Transverse colon (tissue), 4 donors: ENCODE measurements around the gene DMRT2. TPM values are rescaled to one million over a fixed set of nuclear protein-coding genes. Genes with fewer than 3 reads are reported as not detected.

Experiments used
- DNase-seq: peaks from one replicate; pipeline ENCODE4 v3.0.0-alpha.2; 2019
- H3K27ac ChIP-seq, 4 donors: fragments of 200-600 bp; sonication (generic); 2 replicates each; pipeline ENCODE4 v1.5.1; 2016 to 2018; ENCODE audit warnings: inconsistent platforms in 4 of 4
- H3K27me3 ChIP-seq: fragments of 200-600 bp; sonication (generic); 2 replicates; pipeline ENCODE4 v1.5.1; 2017; ENCODE audit warnings: inconsistent platforms
- H3K36me3 ChIP-seq, 4 donors: fragments of 200-600 bp; sonication (generic); 2 replicates each; pipeline ENCODE4 v1.5.1; 2017 to 2019; ENCODE audit warnings: inconsistent platforms in 4 of 4
- H3K4me1 ChIP-seq, 4 donors: fragments of 200-600 bp; sonication (generic); 2 replicates each; pipeline ENCODE4 v1.5.1; 2017 to 2020; ENCODE audit warnings: inconsistent platforms in 4 of 4
- H3K4me3 ChIP-seq, 4 donors: fragments of 200-600 bp; sonication (generic); 1 replicate in 1 of 4; 2 replicates in 3 of 4; pipeline versions ENCODE4 v1.5.1 to v1.6.1; 2017 to 2019; ENCODE audit warnings: inconsistent platforms in 4 of 4
- H3K9me3 ChIP-seq, 2 donors: fragments of 200-600 bp; sonication (generic); 2 replicates each; pipeline ENCODE4 v1.5.1; 2017 to 2019; ENCODE audit warnings: inconsistent platforms in 2 of 2
- CTCF ChIP-seq, 5 experiments: fragments of 200-600 bp in 3 of 5; fragments of 450-650 bp in 2 of 5; sonication (generic) in 3 of 5; IDR thresholded peaks; 1 replicate in 2 of 5; 2 replicates in 3 of 5; pipeline ENCODE4 v1.5.1; 2016 to 2017; ENCODE audit warnings: antibody characterized with exemption in 5 of 5, inconsistent platforms in 3 of 5, mild to moderate bottlenecking in 2 of 5, moderate library complexity in 1 of 5
- EP300 ChIP-seq: sonication (generic); formaldehyde crosslinking; IDR thresholded peaks from one replicate; pipeline ENCODE4 v1.6.1; 2017; ENCODE audit warnings: antibody characterized with exemption, low read depth
- POLR2A ChIP-seq: fragments of 450-650 bp; IDR thresholded peaks from one replicate; pipeline ENCODE4 v1.6.1; 2016; ENCODE audit warnings: antibody characterized with exemption, mild to moderate bottlenecking, moderate library complexity
- POLR2AphosphoS5 ChIP-seq, 3 donors: sonication (generic); formaldehyde crosslinking; IDR thresholded peaks; one replicate each; pipeline ENCODE4 v1.6.1; 2016; ENCODE audit warnings: antibody characterized with exemption in 3 of 3
- WGBS, 2 donors: methylation state at CpG; one replicate each; pipeline ENCODE4 v1.1.5; 2018; ENCODE audit warnings: low coverage in 1 of 2; 5-methylcytosine and 5-hydroxymethylcytosine counted together
- in situ Hi-C, 4 donors: fragments of 200-750 bp; cut with MboI; loops; one replicate each; pipeline versions ENCODE4 v1.15.0 to v1.15.1; 2017; ENCODE audit warnings: low sequenced_read_pairs in 3 of 4, low pct_ligation_motif_present in 1 of 4, low pct_unique_long_range_greater_than_20kb in 1 of 4
- intact Hi-C: fragments of 100-400 bp; cut with DNase I; formaldehyde crosslinking; loops from one replicate; pipeline ENCODE4 v1.15.1; 2023; ENCODE audit warnings: low total_unique reads
- total RNA-seq, 4 donors: library from RNA; depleted of rRNA; stranded (reverse); fragments of >200 nt; gene quantifications; one replicate each; pipeline ENCODE4 v1.1.0, GENCODE V29; 2016

The DMRT2 gene
- total RNA-seq, 4 donors from 2014 or later: 1.1 to 3.8 (median 2.4) TPM

GRCh38 chr9:1052365-1053281 lies 2.5 kb downstream of the DMRT2 start:
- H3K27ac ChIP-seq: peak overlapping the region in 1 of 4 donors; percentile 75
- in situ Hi-C loops (no loop called here), intact Hi-C loops (no loop called here)
- no peaks in the 10 kb centered on the region for H3K36me3 ChIP-seq
- peaks cover 100% of the 10 kb centered on the region for H3K27me3 ChIP-seq
- peaks cover 0 to 50% (median 29%) of the 10 kb centered on the region in 4 donors for H3K4me1 ChIP-seq
- H3K4me3 ChIP-seq: peak overlapping the region in 3 of 4 donors; percentile 27 to 58 (median 43)
- 41 to 54% methylated on average over 5 to 39 of the region's 41 CpGs for WGBS, 2 donors
- H3K9me3 ChIP-seq: no peaks in the 10 kb centered on the region
- no peak for TF ChIP-seq POLR2AphosphoS5 (IDR thresholded peaks at IDR 0.05)
- TF ChIP-seq EP300: no peak
- TF ChIP-seq CTCF (IDR thresholded peaks at IDR 0.05): no peak
- no peak for TF ChIP-seq POLR2A
- DNase-seq: no peak

- Histone ChIP-seq H3K9me3 (no peaks in the 10 kb centered on the region), H3K27me3 (peaks cover 100% of the 10 kb centered on the region), H3K4me1 (peaks cover 0 to 44% (median 24%) of the 10 kb centered on the region in 4 donors), H3K4me3 (no peak overlapping the region), H3K27ac (no peak overlapping the region), H3K36me3 (no peaks in the 10 kb centered on the region)
- TF ChIP-seq EP300 (no peak), POLR2A (no peak), POLR2AphosphoS5 (IDR thresholded peaks at IDR 0.05) (no peak), CTCF (IDR thresholded peaks at IDR 0.05) (no peak)
- 49 to 54% methylated on average over 5 to 9 of the region's 9 CpGs for WGBS, 2 donors
- DNase-seq: no peak
- in situ Hi-C loops (no loop called here), intact Hi-C loops (no loop called here)
Measured at GRCh38 chr9:1053282-1053621, 3.1 kb downstream of the DMRT2 start.

- no peak overlapping the region for H3K4me3 ChIP-seq
- DNase-seq: no peak
- WGBS, 2 donors: 48 to 51% methylated on average over 9 to 10 of the region's 10 CpGs
- peaks cover 0 to 36% (median 18%) of the 10 kb centered on the region in 4 donors for H3K4me1 ChIP-seq
- H3K27ac ChIP-seq: no peak overlapping the region
- no peaks in the 10 kb centered on the region for H3K9me3 ChIP-seq
- intact Hi-C loops: no loop called here
- in situ Hi-C loops: no loop called here
- H3K36me3 ChIP-seq: no peaks in the 10 kb centered on the region
- H3K27me3 ChIP-seq: peaks cover 99% of the 10 kb centered on the region
- TF ChIP-seq EP300 (no peak), CTCF (IDR thresholded peaks at IDR 0.05) (no peak), POLR2AphosphoS5 (IDR thresholded peaks at IDR 0.05) (no peak), POLR2A (no peak)
Measured at GRCh38 chr9:1053986-1054425, 3.8 kb downstream of the DMRT2 start.

GRCh38 chr9:1055166-1055565 lies 5.0 kb downstream of the DMRT2 start:
- TF ChIP-seq POLR2A (no peak), CTCF (IDR thresholded peaks at IDR 0.05) (no peak), EP300 (no peak), POLR2AphosphoS5 (IDR thresholded peaks at IDR 0.05) (no peak)
- in situ Hi-C loops: no loop called here
- WGBS, 2 donors: 37 to 53% methylated on average over 5 of the region's 5 CpGs
- Histone ChIP-seq H3K4me3 (no peak overlapping the region), H3K4me1 (peaks cover 0 to 27% (median 14%) of the 10 kb centered on the region in 4 donors), H3K36me3 (no peaks in the 10 kb centered on the region), H3K27me3 (peaks cover 87% of the 10 kb centered on the region), H3K9me3 (no peaks in the 10 kb centered on the region), H3K27ac (no peak overlapping the region)
- DNase-seq: no peak
- intact Hi-C loops: no loop called here
